GM19351 (cell line): ENCODE results near the gene E2F6.

Experiments
- ATAC-seq: cut with Tn5 transposase; IDR thresholded peaks from one replicate; pipeline ENCODE4 v1.9.1; 2021; ENCODE audit warnings: mild to moderate bottlenecking, moderate library complexity; ENCODE audit not compliant: unreplicated experiment

E2F6 gene, protein sequence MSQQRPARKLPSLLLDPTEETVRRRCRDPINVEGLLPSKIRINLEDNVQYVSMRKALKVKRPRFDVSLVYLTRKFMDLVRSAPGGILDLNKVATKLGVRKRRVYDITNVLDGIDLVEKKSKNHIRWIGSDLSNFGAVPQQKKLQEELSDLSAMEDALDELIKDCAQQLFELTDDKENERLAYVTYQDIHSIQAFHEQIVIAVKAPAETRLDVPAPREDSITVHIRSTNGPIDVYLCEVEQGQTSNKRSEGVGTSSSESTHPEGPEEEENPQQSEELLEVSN

DNA sequence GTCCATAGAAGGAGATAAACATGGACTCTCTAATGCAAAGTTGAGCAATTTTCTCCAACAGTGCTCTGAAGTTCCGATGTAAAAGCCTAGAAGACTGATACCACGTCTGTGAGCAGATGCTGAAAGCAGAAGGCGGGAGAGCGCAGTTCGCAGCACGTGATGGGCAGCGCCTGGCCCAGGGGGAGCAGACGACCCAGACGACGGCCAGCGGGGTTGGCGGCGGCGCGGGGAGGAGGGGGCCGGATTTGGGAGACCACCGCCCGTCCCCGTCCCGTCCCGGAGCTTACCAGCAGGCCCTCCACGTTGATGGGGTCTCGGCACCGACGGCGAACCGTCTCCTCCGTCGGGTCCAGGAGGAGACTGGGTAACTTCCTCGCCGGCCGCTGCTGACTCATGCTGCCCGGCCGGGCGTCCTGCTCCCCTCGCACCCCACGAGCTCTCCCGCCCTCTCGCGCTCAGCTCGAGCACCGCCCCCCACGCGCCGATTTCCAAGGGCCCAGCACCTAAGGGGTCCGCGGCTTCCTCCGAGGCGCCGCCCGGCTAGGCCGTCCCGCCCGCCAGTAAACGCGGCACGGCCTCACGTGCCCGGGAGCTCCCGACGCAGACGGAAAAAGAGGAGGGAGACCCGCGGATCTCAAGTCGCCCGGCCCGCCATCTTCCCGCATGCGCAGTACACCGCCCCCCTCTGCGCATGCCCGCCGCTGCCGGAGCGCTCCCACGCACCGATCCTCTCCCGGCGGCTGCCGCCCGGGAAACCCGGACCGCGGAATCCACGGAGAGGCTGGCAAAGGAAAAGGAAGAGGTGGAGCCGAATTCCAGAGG is at the start of gene E2F6:
Gene E2F6, minus strand, starts transcription at position 677 of the 822 bp plus-strand sequence. Its CDS starts 282 bp downstream, at position 395.
- peak; percentile 66 for ATAC-seq

DNA sequence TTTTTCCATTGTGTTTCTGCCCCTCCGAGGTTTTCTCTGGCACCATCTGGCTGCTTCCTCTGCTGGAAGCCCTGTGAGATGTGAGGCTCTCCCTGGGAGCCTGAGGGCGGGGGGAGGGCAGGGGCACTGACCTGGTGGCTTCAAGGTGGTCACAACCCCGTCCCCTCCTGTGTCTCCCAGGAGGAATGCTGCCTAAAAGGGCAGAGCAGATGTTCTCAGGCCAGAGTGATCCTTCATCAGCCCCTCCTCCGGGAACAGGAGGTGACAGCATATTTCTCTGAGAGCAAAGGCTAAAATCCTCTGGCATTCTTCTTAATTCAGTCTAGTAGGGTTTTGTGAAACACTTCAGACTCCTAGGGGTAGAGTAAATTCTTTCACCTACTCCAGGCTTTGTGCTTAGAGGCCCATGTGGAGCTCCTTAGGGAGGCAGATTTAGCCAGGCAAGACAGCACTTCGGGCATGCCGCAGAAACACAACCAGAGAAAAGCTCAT is 49.6 kb upstream of the E2F6 start:
- ATAC-seq, result no peak

DNA sequence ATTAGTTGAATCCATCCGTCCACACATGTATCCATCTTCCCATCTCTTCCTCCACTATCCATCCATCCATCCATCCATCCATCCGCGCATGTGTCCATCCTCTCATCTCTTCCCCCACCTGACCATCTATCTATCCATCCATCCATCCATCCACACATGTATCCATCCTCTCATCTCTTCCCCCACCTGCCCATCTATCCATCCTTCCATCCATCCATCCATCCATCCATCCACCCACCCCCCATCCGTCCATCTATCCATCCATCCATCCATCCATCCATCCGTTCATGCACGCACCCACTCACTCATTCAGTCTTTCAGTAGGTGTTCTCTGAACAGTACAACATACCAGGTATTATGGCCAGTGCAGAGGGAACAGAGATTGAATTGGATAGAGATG is 48.9 kb upstream of the E2F6 start:
- no peak for ATAC-seq

DNA sequence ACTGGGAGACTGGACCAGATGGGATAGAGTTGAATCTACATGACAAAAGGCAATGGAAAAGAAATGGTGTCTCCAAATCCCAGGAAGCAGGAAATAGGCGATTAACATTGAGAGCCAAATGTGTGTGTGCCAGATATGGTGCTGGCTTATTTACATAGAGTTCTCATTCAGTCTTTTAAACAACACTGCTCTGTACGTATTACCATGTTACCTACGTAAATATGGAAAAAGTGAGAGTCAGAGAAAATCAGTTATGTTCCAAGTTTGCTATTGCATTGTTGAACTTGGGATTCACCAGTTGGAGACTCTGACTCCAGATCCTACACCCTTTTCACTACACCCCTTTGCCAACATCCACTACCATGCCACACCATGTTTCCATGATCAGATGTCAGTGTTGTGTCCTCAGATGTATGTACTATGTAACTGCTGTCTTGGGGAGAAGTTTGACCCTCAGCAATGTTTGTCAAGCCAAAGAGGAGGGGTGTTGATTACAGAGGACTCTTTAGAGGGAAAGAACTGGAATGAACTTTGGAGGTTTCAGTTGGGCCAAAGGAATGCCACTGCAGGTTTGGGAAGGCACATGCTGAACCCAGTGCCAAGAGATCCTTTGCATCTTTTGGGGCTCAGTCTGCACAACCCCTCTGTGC is 48.2 kb upstream of the E2F6 start:
- ATAC-seq, result no peak

DNA sequence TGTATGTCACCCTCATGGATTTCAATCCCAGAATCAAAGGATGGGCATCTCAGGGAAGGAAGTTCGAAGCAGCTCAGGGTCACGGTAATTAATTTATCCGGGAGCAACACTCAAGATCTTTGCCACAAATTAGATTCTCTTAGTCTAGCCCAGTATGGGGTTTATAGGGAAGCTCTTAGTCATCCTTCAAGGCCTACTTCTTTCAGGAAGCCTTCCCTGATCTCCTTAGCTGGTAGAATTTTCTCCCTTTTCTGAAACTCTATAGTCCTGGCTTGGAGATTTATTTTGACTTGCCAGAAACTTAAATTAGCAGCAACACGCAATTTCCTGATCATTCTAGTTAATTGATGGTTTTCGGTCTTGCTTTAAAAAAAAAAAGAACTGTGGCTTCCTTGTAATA is 47.4 kb upstream of the E2F6 start:
- no peak for ATAC-seq

DNA sequence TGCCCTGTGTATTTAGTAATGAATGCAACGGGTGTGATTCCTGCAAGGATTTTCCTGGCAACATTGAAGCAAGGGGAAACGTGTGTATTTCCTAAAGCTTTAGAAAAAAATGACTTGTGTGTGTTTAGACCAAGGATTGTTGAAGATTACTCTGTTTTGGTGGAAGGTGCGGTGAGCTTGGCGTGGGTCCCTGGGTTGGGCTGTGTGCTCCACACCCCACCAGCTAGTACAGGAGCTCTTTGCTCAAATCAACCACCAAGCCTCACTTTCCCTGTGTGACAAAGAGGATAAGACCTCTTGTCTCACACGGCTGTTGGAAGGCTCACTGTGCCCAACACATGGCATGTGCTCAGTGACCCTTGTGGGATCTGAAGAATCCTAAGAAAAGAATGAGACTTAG is 46.5 kb upstream of the E2F6 start:
- ATAC-seq, result no peak

DNA sequence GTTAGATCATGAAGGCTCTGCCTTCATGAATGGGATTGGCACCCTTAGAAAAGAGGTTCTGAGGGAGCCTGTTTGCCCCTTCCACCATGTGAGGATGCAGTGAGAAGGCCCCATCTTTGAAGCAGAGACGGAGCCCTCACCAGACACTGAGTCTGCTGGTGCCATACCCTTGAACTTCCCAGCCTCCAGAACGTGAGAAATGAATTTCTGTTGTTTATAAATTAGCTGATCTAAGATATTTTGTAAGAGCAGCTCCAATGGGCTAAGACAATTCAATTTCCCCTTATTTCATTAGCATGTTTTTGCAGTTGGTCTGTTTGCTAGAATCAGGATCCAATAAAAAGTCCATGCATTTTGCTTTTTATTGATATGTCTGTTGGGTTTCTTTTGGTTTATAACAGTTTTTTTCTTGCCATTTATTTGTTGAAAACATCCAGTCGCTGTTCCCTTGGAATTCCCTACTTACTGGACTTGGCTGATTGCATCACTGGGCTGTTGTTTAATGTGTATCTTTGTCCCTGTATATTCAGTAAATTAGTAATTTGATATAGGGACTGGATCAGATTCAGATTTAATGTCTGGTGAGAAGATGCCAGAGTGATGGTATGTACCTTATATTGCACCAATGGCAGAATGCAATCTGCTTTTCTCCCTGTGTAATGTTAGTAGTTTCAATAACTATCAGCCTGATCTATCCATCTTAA is 43.8 kb upstream of the E2F6 start:
- no peak for ATAC-seq

DNA sequence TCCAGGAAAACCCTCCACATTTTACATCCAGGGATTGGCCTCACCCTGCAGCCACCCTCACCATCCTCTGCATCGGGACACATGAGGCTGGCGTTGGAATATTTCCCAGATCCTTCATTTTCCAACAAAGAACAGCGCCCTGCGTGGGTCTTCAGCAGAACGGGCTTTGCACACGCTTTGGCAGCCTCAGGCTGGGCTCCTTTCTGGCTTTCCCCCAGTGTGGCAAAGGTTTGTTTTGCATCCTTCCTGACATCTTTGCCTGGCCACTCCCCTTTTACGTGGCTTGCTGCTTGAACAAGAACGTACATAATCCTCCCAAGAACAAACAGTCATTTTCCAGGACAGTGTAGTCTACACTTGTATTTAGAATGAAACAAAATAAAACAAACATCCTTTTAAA is 42.3 kb upstream of the E2F6 start:
- ATAC-seq, result no peak

DNA sequence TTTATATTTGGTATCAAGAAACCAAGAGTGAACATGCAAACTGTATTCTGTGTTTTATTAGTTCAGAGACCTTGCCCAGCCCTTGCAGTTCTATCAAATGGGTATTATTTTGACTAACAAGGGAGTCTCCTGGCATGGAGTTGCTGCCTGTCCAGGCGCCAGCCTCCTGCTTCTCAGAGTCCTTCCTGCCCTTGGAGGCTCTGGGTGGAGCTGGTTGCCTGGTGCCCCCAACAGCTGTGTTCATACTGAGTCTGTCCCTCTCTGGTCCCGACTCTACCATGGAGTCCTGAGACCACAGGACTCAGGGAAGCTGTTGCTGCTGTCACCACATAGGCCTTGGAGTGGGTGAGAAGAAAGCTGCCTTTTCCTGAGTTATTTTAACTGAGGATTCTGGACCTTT is 41.6 kb upstream of the E2F6 start:
- ATAC-seq, result no peak

DNA sequence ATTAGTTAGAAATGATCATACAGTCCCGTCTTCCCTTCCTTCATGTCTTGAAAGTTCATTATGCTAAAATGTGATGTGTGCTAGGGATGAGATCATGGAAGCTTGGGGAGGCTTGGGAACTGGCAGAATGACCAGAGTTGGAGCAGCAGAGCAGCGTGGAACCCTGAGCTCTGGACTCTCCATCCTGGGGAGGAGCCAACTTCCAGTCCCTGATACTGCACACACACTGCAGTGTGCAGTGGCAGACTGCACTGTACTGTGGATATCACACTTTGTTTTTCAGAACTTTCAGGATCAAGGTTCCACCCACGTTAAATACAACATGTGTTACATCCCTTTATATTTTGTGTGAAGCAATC is 40.6 kb upstream of the E2F6 start:
- ATAC-seq, result no peak

DNA sequence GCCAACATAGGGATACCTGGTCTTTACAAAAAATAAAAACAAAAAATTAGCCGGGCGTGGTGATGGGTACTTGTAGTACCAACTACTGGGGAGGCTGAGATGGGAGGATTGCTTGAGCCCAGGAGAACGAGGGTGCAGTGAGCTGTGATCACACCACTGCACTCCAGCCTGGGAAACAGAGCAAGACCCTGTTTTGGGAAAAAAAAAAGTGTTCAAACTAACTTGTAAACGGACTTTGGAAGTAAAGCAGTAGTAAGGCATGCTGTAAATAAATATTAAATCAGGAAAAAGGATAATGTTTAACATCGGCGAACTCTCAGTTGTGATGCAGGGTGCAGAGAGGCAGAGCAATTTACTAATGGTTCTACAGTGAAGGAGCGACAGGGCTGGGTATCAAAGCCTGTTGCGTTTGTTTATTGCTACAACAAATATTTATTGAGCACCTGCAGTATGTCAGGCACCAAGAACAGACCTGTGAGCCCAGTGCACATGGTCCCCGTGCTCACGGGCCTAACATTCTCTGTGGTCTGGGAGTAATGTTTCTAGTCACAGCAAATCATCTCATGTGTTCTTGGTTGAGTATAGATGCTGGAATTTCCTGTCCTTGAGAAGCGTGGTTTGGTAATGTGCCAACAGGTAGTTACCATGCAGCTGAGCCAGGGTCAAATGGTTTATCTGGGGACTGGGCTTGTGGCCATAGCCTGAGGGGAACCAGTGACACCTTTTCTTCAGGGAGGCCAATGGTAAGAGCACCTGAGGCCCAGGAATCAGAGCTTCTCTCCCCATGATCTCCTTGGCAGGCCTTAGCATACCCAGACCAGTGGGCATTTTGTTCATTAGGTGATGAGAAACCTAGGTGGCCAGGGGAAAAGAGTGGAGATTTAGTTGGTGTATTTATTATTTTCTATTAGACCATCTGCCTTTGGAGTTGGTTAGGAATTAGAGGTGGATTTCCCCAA is 40.0 kb upstream of the E2F6 start:
- ATAC-seq, result peak; percentile 84

DNA sequence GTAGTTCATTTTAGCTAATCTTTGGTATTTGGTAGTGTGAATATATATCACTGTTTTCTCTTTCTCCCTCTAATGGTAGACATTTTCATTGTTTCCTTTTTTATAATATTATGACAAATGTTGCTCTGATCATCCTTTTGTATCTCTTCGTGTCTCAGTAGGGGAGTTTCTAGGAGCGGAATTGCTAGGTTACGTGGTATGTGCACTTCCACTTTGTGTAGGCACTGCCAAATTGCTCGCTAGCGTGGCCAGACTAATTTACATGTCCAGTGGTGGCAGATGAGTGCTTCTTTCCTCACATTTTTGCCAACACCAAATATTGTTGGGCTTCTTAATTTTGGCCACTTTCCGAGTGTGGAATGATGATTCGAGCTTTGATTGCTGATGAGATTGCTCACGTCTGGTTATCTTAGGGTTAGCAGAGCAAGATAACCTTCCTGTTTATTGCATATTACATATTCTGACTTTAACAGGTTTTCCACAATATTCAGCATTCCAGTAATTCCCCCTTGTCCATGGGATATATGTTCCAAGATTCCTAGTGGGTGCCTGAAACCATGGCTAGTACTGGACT is 37.5 kb upstream of the E2F6 start:
- ATAC-seq, result no peak

DNA sequence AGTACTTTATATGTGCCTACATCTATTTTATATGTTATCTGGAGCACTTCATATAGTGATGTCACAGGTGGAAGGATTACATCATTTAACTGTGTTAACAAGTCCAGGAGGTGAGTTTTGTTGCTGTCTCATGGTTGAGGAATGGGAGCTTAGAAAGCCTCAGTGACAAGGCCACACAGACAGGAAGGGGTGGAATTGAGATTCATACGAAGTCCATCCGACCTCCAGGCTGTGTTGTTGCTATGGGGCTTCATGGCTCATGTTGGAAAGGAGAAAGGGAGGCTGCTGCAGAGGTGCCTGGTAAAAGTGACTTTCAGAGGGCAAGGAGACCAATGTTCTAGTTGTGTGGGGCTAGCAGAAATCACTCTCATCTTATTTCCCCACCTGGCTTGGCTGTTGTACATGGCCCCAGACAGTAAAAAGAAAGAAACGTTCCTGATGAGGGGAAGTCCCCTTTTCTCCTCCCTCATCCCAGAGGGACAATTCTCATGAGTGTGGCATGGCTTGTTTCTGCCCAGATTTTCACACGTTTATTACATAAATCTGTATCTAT is 36.9 kb upstream of the E2F6 start:
- ATAC-seq, result no peak

DNA sequence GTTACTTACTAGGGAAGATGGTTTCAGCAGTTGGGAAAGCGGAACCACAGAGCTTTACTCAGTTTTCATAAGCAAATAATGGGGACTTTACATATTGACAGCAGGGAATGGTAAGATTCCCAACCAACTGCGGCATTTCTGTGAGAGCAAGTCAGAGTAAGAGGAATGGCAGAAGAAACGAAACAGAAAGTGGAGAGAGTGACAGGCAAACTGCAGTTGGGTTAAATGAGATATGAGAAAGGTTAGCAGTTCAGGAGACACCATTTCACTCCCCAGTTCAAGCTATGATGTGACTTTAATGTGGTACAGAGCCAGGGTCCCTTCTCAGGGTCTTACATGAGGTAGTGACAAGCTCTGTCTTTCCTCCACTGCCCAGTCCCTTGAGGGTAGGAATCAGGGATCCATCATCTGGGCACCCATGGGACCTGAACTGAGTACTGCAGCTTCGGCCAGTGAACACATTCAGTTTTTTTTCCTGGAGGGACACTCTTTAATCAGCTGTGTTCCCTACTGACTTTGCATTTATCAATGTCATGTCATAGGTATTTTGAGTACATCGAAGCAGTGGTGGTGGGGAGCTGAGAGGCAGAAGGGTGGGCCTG is 34.8 kb upstream of the E2F6 start:
- ATAC-seq, result peak; percentile 55

DNA sequence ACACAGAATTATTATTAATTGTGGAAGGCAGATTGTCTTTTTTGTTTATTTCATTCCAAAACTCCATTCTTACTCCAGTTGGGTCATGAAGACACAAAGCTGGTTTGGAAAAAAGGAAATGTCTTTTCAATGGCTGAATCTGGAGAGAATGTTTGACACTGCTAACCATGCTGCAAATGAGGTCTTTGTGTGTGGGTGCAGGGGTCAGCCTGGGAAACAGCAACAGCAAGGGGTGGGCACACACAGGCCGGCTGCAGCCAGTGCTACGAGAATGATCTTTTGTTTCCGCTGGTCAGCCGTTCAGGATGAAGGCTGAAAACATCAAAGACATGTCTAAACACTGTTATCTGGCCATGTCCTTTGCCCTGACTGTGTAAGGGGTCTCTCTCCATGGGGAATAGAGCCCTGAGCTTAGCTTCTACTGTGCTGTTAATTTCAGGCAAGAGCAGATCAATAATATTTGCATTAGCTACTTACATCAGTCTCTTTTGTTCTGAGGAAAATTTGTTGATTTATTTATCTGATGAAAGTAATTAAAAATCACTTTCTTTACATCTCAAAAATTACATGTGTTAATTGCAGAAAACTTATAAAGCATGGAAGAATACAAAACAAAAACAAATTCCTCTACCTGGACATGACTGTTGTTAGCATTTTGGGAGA is 33.3 kb upstream of the E2F6 start:
- no peak for ATAC-seq

DNA sequence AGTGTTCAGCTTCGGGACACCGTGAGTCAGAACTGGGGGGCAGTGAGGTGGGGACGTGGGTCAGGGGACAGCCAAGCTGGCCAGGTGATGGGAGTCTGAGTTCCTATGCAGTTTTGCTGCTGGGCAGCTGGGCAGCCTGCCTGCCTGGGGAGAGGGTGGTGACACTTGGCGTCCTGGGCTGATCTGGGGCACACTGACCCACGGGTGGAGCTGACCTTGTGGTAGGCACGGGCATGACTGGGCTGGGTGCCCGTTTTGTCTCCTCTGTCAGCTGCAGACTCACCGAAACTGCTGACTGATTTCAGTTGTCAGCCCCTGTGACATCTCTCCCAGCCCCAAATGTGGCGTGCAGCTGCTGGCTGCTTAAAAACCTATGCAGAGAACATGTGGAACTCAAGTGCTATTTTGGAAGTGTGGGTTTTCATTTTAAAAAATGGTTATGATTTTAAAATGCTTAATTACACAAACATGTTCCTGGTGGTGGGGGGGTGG is 32.6 kb upstream of the E2F6 start:
- ATAC-seq, result peak; percentile 94

DNA sequence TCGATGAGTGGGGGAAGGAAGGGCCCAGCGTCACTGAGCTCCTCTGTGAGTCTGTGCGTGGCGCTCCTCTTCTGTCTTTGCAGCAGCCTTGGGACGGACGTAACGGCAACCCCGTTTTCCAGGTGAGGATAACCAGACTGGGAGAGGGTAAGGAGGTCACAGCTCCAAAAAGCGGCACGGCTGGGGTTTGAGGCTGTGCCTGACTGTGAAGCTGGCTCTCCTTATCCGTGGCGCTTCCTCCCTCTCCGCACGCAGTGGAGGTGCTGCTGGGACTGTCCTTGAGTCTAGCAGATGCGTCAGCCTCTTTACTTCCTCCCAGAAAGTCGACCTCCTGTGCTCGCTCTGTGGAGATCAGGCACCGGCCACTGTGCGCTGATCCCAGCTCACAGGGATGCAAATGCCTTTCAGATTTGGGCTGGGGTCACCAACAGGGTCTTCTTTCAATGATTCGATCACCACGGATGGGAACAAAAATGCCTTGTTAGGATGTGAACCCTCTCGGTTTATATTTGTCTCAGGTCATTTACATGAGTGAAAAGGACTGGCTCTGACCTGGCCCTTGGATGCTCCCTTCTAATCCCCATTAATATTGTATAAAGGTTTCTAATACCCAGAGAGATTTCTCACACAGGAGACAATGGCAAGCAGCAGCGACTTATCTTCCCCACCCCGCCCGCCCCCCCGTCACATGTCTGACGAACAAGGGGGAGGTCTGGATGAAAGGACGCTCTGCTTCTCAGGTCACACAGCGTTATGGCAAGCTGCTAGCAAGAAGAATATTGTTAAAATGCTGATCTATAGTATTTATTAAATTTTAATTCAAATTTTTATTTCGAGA is 30.1 kb upstream of the E2F6 start:
- no peak for ATAC-seq
